GM12875 (cell line): Measurements from ENCODE around the gene SCN11A.
"Not testable (repeated sequence)": the region's sequence is repeated elsewhere in the genome, so short reads cannot be mapped to it uniquely, and the experiment has no call there.

Experiments
- H3K4me3 ChIP-seq: one replicate; pipeline ENCODE4 v1.5.1; 2011; ENCODE audit warnings: low read depth, low read length, control low read depth
- CTCF ChIP-seq: IDR thresholded peaks from 2 replicates; pipeline ENCODE4 v1.5.1; 2011; ENCODE audit warnings: low read depth, mild to moderate bottlenecking, control low read depth, inconsistent platforms, low read length, moderate library complexity, borderline replicate concordance; ENCODE audit not compliant: insufficient read depth

The SCN11A gene

GRCh38 chr3:39067286-39067685, 15.5 kb upstream of the SCN11A start:
- no peak overlapping the region for H3K4me3 ChIP-seq
- TF ChIP-seq CTCF, result no peak

- H3K4me3 ChIP-seq, result no peak overlapping the region
- TF ChIP-seq CTCF, result peak; percentile 73
Observed at GRCh38 chr3:39065197-39065596, 13.5 kb upstream of the SCN11A start.

- no peak overlapping the region for H3K4me3 ChIP-seq
Observed at GRCh38 chr3:39064646-39065045, 12.9 kb upstream of the SCN11A start.

GRCh38 chr3:39063143-39063542, 11.4 kb upstream of the SCN11A start:
- no peak overlapping the region for H3K4me3 ChIP-seq

More at GRCh38 chr3:39064646-39065045, 12.9 kb upstream of the SCN11A start:
- no peak for TF ChIP-seq CTCF

GRCh38 chr3:39062180-39062579, 10.4 kb upstream of the SCN11A start:
- no peak overlapping the region for H3K4me3 ChIP-seq
- TF ChIP-seq CTCF, result no peak

More at GRCh38 chr3:39063143-39063542, 11.4 kb upstream of the SCN11A start:
- TF ChIP-seq CTCF, result no peak

GRCh38 chr3:39061228-39061627, 9.5 kb upstream of the SCN11A start:
- H3K4me3 ChIP-seq, result not testable (repeated sequence)

GRCh38 chr3:39056151-39056550, 4.4 kb upstream of the SCN11A start:
- TF ChIP-seq CTCF, result no peak
- H3K4me3 ChIP-seq, result no peak overlapping the region

GRCh38 chr3:39053696-39054095, 2.0 kb upstream of the SCN11A start:
- H3K4me3 ChIP-seq, result no peak overlapping the region
- no peak for TF ChIP-seq CTCF
